A549 (cell line): ENCODE data around the gene GOLM1. TPM values are rescaled to one million over a fixed set of nuclear protein-coding genes. Genes with fewer than 3 reads are reported as not detected.

ENCODE experiments used
- ATAC-seq, 2 experiments: fragments of 200-7000 bp in 1 of 2; fragments of >200 bp in 1 of 2; cut with Nextera tagmentation in 1 of 2; cut with Tn5 transposase in 1 of 2; 3 replicates each; pipeline versions ENCODE4 v1.8.0 to v1.9.1; 2018 to 2020; ENCODE audit warnings: mild to moderate bottlenecking in 1 of 2, moderate library complexity in 1 of 2
- CTCF ChIA-PET: fragments of 300-600 bp; sonication (Branson Sonifier 250); formaldehyde crosslinking; extraction: SDS; loops from one replicate; lab custom pipeline; 2021; ENCODE audit warnings: antibody characterized with exemption, inconsistent platforms; lab: Yijun Ruan, JAX
- POLR2A ChIA-PET: fragments of 350-600 bp; formaldehyde crosslinking; extraction: SDS; loops from one replicate; lab custom pipeline; 2021; ENCODE audit warnings: antibody characterized with exemption, inconsistent platforms; lab: Yijun Ruan, JAX
- DNase-seq, 2 experiments: peaks; one replicate each; pipeline versions ENCODE4 v3.0.0 to v3.0.0-alpha.2; 2011 to 2016; ENCODE audit warnings: low read depth in 1 of 2, low spot score in 1 of 2
- FAIRE-seq: peaks from 2 replicates; lab custom pipeline; 2011; peaks lifted over from hg19 to GRCh38; lab: Jason Lieb, UNC
- H3K27ac ChIP-seq, 2 experiments: fragments of >200 bp; sonication (Bioruptor Twin); formaldehyde crosslinking; 3 replicates each; pipeline ENCODE4 v1.5.1; 2016 to 2017
- H3K4me1 ChIP-seq: fragments of >200 bp; sonication (Bioruptor Twin); formaldehyde crosslinking; 3 replicates; pipeline ENCODE4 v1.6.1; 2016
- H3K4me2 ChIP-seq: fragments of >200 bp; sonication (Bioruptor Twin); formaldehyde crosslinking; 3 replicates; pipeline ENCODE4 v1.6.1; 2016
- H3K4me3 ChIP-seq: fragments of >200 bp; sonication (Bioruptor Twin); formaldehyde crosslinking; 3 replicates; pipeline ENCODE4 v1.5.1; 2016
- H3K9me3 ChIP-seq: fragments of >200 bp; sonication (Bioruptor Twin); formaldehyde crosslinking; 3 replicates; pipeline ENCODE4 v1.6.1; 2016
- BHLHE40 ChIP-seq: IDR thresholded peaks from 2 replicates; pipeline ENCODE4 v1.6.1; 2012; ENCODE audit warnings: low read depth, low read length, inconsistent platforms
- CBX8 ChIP-seq: fragments of 200-600 bp; sonication (generic); IDR thresholded peaks from 2 replicates; pipeline ENCODE4 v1.6.1; 2016
- CHD2 ChIP-seq: fragments of 150-350 bp; IDR thresholded peaks from 2 replicates; pipeline ENCODE4 v1.6.1; 2014; ENCODE audit warnings: low read length; ENCODE audit not compliant: partially characterized antibody
- CHD4 ChIP-seq: fragments of 200-600 bp; sonication (generic); IDR thresholded peaks from 2 replicates; pipeline ENCODE4 v1.6.1; 2016; ENCODE audit warnings: antibody characterized with exemption, mild to moderate bottlenecking, borderline replicate concordance
- EHF ChIP-seq: fragments of 250-450 bp; sonication (Bioruptor Pico); IDR thresholded peaks from 2 replicates; pipeline ENCODE4 v1.5.0; 2020; ENCODE audit warnings: mild to moderate bottlenecking
- EHMT2 ChIP-seq: fragments of 200-600 bp; sonication (generic); IDR thresholded peaks from 2 replicates; pipeline ENCODE4 v1.6.1; 2016; ENCODE audit warnings: antibody characterized with exemption, low read depth, mild to moderate bottlenecking, moderate library complexity
- ESRRA ChIP-seq: fragments of 150-350 bp; IDR thresholded peaks from 2 replicates; pipeline ENCODE4 v1.6.1; 2014; ENCODE audit warnings: mild to moderate bottlenecking, low read length, borderline replicate concordance
- FOSB ChIP-seq: fragments of 250-450 bp; sonication (Bioruptor Pico); IDR thresholded peaks from 2 replicates; pipeline ENCODE4 v1.5.0; 2020; ENCODE audit warnings: mild to moderate bottlenecking, moderate library complexity
- FOXS1 ChIP-seq: fragments of 250-450 bp; sonication (Bioruptor Pico); IDR thresholded peaks from 2 replicates; pipeline ENCODE4 v1.5.0; 2020; ENCODE audit warnings: mild to moderate bottlenecking, moderate library complexity
- HDAC2 ChIP-seq: fragments of 200-600 bp; sonication (generic); IDR thresholded peaks from 2 replicates; pipeline ENCODE4 v1.6.1; 2016
- HOXB13 ChIP-seq: fragments of 250-450 bp; sonication (Bioruptor Pico); IDR thresholded peaks from 2 replicates; pipeline ENCODE4 v1.5.0; 2020; ENCODE audit warnings: low read depth, mild to moderate bottlenecking, moderate library complexity
- JUNB ChIP-seq: fragments of >200 bp; sonication (Bioruptor Twin); formaldehyde crosslinking; IDR thresholded peaks from 2 replicates; pipeline ENCODE4 v1.6.1; 2016
- NPAS2 ChIP-seq: fragments of 250-450 bp; sonication (Bioruptor Pico); IDR thresholded peaks from 2 replicates; pipeline ENCODE4 v1.8.0; 2022; ENCODE audit warnings: mild to moderate bottlenecking, moderate library complexity, borderline replicate concordance
- NR3C1 ChIP-seq: fragments of >200 bp; sonication (Bioruptor Twin); formaldehyde crosslinking; IDR thresholded peaks from 3 replicates; pipeline ENCODE4 v1.6.1; 2017
- RAD21 ChIP-seq, 2 experiments: fragments of >200 bp in 1 of 2; sonication (Bioruptor Twin) in 1 of 2; formaldehyde crosslinking in 1 of 2; IDR thresholded peaks in 1 of 2; conservative IDR thresholded peaks in 1 of 2; 2 replicates in 1 of 2; 3 replicates in 1 of 2; pipeline ENCODE4 v1.6.1; 2012 to 2018; ENCODE audit warnings: inconsistent platforms in 1 of 2
- RCOR1 ChIP-seq: fragments of 150-350 bp; IDR thresholded peaks from 2 replicates; pipeline ENCODE4 v1.6.1; 2014; ENCODE audit warnings: antibody characterized with exemption, low read length, low read depth
- RFX5 ChIP-seq: fragments of 450-650 bp; IDR thresholded peaks from 2 replicates; pipeline ENCODE4 v1.7.1; 2014; ENCODE audit warnings: antibody characterized with exemption, mild to moderate bottlenecking, moderate library complexity
- SMC3 ChIP-seq: fragments of >200 bp; sonication (Bioruptor Twin); formaldehyde crosslinking; IDR thresholded peaks from 3 replicates; pipeline ENCODE4 v1.6.1; 2018; ENCODE audit warnings: inconsistent platforms
- SREBF2 ChIP-seq: fragments of 450-650 bp; IDR thresholded peaks from 2 replicates; pipeline ENCODE4 v1.6.1; 2014; ENCODE audit warnings: mild to moderate bottlenecking, moderate library complexity
- TFCP2L1 ChIP-seq: fragments of 250-450 bp; sonication (Bioruptor Pico); IDR thresholded peaks from 2 replicates; pipeline ENCODE4 v1.5.0; 2021; ENCODE audit warnings: mild to moderate bottlenecking
- ZNF302 ChIP-seq: fragments of 250-450 bp; sonication (Bioruptor Pico); IDR thresholded peaks from 2 replicates; pipeline ENCODE4 v1.9.0; 2021; ENCODE audit warnings: inconsistent platforms, mild to moderate bottlenecking, moderate library complexity
- ZSCAN20 ChIP-seq: fragments of 250-450 bp; sonication (Bioruptor Pico); IDR thresholded peaks from 2 replicates; pipeline ENCODE4 v1.8.0; 2022; ENCODE audit warnings: mild to moderate bottlenecking, moderate library complexity
- WGBS: methylation state at CpG from one replicate; pipeline ENCODE4 v1.1.6; 2017; ENCODE audit errors: missing lambda C conversion rate; 5-methylcytosine and 5-hydroxymethylcytosine counted together
- polyA plus RNA-seq, 4 experiments: library from polyadenylated mRNA; depleted of rRNA in 3 of 4; stranded (reverse); fragments of >200 nt; fragmentation: RNase III in 1 of 4; extraction: RNeasy Plus Mini Kit Qiagen cat#74134 plus additional on column Dnase treatment in 1 of 4; gene quantifications; 2 replicates in 3 of 4; 3 replicates in 1 of 4; pipeline ENCODE4 v1.2.3, GENCODE V29; 2011 to 2017
- TF ChIP-seq, protein P1 (sequence below): fragments of 150-350 bp; IDR thresholded peaks from 2 replicates; pipeline ENCODE4 v1.6.1; 2014; ENCODE audit warnings: low read depth, mild to moderate bottlenecking, low read length
- TF ChIP-seq, protein P2 (sequence below): fragments of >200 bp; sonication (Bioruptor Twin); formaldehyde crosslinking; IDR thresholded peaks from 3 replicates; pipeline ENCODE4 v1.5.1; 2016
- TF ChIP-seq, protein P3 (sequence below): IDR thresholded peaks from 2 replicates; pipeline ENCODE4 v1.6.1; 2012
- TF ChIP-seq, protein P4 (sequence below): fragments of 250-450 bp; sonication (Bioruptor Pico); IDR thresholded peaks from 2 replicates; pipeline ENCODE4 v1.5.0; 2021; ENCODE audit warnings: mild to moderate bottlenecking, moderate library complexity, borderline replicate concordance

The GOLM1 gene
- polyA plus RNA-seq, 2 of the 4 experiments (the other 2 are of a cell fraction): 136 to 145 TPM

DNA sequence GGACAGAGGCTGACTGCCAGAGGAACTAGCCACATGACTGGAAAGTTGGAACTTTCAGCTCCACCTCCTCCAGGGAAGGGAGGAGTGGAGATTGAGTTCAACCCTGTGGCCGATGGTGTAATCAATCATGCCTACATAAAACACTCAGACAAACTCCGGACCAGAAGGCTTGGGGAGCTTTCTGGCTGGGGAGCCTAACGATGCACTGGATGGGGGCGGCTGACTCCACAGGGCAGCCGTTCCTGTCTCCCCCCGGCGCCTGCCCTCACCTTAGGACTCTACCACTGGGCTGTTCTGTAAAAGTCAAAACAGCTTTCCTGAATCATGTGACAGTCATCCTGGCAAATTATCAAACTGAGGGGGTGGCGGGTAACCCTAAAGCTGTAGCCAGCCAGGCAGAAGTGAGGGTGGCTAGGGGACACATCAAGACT, 58.0 kb downstream of the GOLM1 start:
- no peak for DNase-seq
- no peak overlapping the region for H3K4me2 ChIP-seq
- ATAC-seq: no peak
- ChIA-PET CTCF (interaction anchor here (1.0 to 1.8 kb wide), 2 partner anchors 8 to 14 kb away, joined by 3 read pairs; no protein-coding TSS in a partner anchor), POLR2A (no interaction called here)
- WGBS: 95% methylated on average over 8 of the region's 8 CpGs
- H3K4me1 ChIP-seq: no peaks in the 10 kb centered on the region
- no peak overlapping the region for H3K27ac ChIP-seq
- no peak overlapping the region for H3K4me3 ChIP-seq
- TF ChIP-seq TFCP2L1: no peak
- TF ChIP-seq ESRRA: no peak
- TF ChIP-seq HDAC2: no peak
- no peak for TF ChIP-seq FOSB (CRISPR knock-in tag)
- TF ChIP-seq, protein P1, sequence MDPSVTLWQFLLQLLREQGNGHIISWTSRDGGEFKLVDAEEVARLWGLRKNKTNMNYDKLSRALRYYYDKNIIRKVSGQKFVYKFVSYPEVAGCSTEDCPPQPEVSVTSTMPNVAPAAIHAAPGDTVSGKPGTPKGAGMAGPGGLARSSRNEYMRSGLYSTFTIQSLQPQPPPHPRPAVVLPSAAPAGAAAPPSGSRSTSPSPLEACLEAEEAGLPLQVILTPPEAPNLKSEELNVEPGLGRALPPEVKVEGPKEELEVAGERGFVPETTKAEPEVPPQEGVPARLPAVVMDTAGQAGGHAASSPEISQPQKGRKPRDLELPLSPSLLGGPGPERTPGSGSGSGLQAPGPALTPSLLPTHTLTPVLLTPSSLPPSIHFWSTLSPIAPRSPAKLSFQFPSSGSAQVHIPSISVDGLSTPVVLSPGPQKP: no peak
- FAIRE-seq: no peak
- H3K9me3 ChIP-seq: no peaks in the 10 kb centered on the region

DNA sequence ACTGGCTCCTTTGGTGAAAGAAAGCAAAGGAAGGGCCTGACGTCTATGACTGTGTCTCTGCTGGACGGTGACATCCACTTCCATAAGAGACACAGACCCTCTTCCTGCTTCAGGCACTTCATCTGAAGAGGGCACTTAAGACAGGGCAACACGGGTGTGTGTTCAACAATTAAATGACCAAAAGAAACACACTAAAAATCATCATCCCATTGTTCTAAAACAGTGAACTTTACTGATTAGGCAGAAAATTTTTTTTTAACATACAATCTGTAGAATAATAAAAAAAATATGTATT, 58.5 kb downstream of the GOLM1 start:
- WGBS: 82% methylated on average over 3 of the region's 3 CpGs
- Histone ChIP-seq H3K4me3 (no peak overlapping the region), H3K27ac (no peak overlapping the region), H3K4me1 (no peaks in the 10 kb centered on the region), H3K9me3 (no peaks in the 10 kb centered on the region)
- TF ChIP-seq HOXB13 (CRISPR knock-in tag) (no peak), NR3C1 (no peak), RAD21 (conservative IDR thresholded peaks at IDR 0.05 in 1 of 2, IDR thresholded peaks at IDR 0.05 in 1 of 2) (no peak), BHLHE40 (no peak), JUNB (no peak), EHMT2 (no peak), FOXS1 (CRISPR knock-in tag) (no peak), CHD4 (no peak), TFCP2L1 (no peak), CHD2 (no peak)
- TF ChIP-seq, protein P2, sequence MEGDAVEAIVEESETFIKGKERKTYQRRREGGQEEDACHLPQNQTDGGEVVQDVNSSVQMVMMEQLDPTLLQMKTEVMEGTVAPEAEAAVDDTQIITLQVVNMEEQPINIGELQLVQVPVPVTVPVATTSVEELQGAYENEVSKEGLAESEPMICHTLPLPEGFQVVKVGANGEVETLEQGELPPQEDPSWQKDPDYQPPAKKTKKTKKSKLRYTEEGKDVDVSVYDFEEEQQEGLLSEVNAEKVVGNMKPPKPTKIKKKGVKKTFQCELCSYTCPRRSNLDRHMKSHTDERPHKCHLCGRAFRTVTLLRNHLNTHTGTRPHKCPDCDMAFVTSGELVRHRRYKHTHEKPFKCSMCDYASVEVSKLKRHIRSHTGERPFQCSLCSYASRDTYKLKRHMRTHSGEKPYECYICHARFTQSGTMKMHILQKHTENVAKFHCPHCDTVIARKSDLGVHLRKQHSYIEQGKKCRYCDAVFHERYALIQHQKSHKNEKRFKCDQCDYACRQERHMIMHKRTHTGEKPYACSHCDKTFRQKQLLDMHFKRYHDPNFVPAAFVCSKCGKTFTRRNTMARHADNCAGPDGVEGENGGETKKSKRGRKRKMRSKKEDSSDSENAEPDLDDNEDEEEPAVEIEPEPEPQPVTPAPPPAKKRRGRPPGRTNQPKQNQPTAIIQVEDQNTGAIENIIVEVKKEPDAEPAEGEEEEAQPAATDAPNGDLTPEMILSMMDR: no peak
- TF ChIP-seq, protein P3, sequence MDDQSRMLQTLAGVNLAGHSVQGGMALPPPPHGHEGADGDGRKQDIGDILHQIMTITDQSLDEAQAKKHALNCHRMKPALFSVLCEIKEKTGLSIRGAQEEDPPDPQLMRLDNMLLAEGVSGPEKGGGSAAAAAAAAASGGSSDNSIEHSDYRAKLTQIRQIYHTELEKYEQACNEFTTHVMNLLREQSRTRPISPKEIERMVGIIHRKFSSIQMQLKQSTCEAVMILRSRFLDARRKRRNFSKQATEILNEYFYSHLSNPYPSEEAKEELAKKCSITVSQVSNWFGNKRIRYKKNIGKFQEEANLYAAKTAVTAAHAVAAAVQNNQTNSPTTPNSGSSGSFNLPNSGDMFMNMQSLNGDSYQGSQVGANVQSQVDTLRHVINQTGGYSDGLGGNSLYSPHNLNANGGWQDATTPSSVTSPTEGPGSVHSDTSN: no peak
- TF ChIP-seq, all 56 proteins: peak for 0
- CTCF ChIA-PET: interaction anchor here (1.8 kb wide), 1 partner anchor 9 kb away, joined by 3 read pairs; no protein-coding TSS in a partner anchor
- no peak for ATAC-seq
- DNase-seq: no peak
- POLR2A ChIA-PET: no interaction called here
- no peak overlapping the region for H3K4me2 ChIP-seq
- no peak for FAIRE-seq

DNA sequence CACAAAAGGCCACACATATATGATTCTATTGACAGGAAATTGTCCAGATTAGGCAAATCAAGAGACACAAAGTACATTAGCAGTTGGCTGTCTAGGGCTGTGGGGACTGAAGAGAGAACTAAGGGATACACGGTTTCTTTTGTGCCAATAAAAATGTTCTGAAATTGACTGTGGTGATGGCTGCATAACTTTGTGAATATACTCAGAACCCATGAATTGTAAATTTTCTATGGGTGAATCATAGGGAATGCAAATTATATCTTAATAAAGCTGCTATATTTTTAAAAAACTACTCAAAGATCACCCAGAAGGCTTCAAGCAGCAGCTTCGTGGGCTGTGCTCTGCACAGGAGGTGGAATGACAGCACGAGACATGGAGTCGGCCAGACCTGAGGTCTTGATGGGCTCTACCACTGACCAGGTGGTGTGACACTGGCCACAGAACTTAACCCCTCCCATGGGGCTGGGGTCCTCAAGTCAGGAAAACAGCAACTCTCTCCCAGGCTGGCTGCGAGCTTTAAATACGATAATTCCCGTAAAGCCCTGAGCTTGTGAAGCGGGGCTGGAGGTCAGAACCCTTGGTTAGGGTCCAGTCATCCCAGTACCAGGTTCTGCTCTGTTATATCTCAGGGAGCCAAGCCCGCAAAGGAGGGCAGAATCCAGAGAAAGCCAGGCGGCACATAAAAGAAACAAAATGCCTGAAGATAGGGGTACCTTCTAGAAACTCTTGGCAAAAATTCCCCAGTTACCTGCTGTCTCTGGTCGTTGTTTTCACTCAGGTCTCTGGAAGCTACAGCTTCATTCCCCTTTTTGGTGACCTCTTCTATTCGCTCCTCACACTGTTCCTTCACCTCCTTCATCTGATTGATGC, 59.1 kb downstream of the GOLM1 start:
- DNase-seq (no peak), FAIRE-seq (no peak), ATAC-seq (no peak)
- Histone ChIP-seq H3K4me2 (no peak overlapping the region), H3K27ac (no peak overlapping the region), H3K9me3 (no peaks in the 10 kb centered on the region), H3K4me1 (no peaks in the 10 kb centered on the region), H3K4me3 (no peak overlapping the region)
- WGBS: 95% methylated on average over 12 of the region's 12 CpGs
- ChIA-PET POLR2A (no interaction called here), CTCF (interaction anchor here (0.7 to 1.8 kb wide), 2 partner anchors 9 to 77 kb away, joined by 3 read pairs; no protein-coding TSS in a partner anchor)
- TF ChIP-seq ESRRA (no peak), RCOR1 (no peak), SMC3 (no peak), EHF (CRISPR knock-in tag) (no peak), CBX8 (no peak), BHLHE40 (no peak), RFX5 (no peak), NPAS2 (CRISPR knock-in tag) (no peak), CHD4 (no peak), ZSCAN20 (CRISPR knock-in tag) (no peak), SREBF2 (no peak), ZNF302 (CRISPR knock-in tag) (no peak), JUNB (no peak)
- TF ChIP-seq, protein P1: no peak
- TF ChIP-seq, protein P4, sequence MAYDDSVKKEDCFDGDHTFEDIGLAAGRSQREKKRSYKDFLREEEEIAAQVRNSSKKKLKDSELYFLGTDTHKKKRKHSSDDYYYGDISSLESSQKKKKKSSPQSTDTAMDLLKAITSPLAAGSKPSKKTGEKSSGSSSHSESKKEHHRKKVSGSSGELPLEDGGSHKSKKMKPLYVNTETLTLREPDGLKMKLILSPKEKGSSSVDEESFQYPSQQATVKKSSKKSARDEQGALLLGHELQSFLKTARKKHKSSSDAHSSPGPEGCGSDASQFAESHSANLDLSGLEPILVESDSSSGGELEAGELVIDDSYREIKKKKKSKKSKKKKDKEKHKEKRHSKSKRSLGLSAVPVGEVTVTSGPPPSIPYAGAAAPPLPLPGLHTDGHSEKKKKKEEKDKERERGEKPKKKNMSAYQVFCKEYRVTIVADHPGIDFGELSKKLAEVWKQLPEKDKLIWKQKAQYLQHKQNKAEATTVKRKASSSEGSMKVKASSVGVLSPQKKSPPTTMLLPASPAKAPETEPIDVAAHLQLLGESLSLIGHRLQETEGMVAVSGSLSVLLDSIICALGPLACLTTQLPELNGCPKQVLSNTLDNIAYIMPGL (CRISPR knock-in tag): no peak
